Fibroblast of villous mesenchyme (primary cell): Measurements from ENCODE around the gene ONECUT3. TPM values are rescaled to one million over a fixed set of nuclear protein-coding genes. Genes with fewer than 3 reads are reported as not detected.
A peak's percentile ranks its signal among the peaks of the same experiment; 100 is the strongest.

Experiments
- DNase-seq: peaks from one replicate; pipeline ENCODE4 v3.0.0-alpha.2; 2010; ENCODE audit warnings: low read depth
- H3K4me3 ChIP-seq: 2 replicates; pipeline ENCODE4 v1.5.1; 2011; ENCODE audit warnings: low read depth, mild to moderate bottlenecking, low read length
- total RNA-seq: library from RNA; depleted of rRNA; stranded (reverse); fragments of >200 nt; gene quantifications from 2 replicates; pipeline ENCODE4 v1.2.3, GENCODE V29; 2012
- TF ChIP-seq, protein P1 (sequence below): IDR thresholded peaks from 2 replicates; pipeline ENCODE4 v1.5.1; 2012; ENCODE audit warnings: low read depth, mild to moderate bottlenecking, low read length; ENCODE audit not compliant: insufficient read depth

ONECUT3 gene
- total RNA-seq, 1 donor = not detected

GRCh38 chr19:1813192-1814182, 60.2 kb downstream of the ONECUT3 start:
- TF ChIP-seq, protein P1, sequence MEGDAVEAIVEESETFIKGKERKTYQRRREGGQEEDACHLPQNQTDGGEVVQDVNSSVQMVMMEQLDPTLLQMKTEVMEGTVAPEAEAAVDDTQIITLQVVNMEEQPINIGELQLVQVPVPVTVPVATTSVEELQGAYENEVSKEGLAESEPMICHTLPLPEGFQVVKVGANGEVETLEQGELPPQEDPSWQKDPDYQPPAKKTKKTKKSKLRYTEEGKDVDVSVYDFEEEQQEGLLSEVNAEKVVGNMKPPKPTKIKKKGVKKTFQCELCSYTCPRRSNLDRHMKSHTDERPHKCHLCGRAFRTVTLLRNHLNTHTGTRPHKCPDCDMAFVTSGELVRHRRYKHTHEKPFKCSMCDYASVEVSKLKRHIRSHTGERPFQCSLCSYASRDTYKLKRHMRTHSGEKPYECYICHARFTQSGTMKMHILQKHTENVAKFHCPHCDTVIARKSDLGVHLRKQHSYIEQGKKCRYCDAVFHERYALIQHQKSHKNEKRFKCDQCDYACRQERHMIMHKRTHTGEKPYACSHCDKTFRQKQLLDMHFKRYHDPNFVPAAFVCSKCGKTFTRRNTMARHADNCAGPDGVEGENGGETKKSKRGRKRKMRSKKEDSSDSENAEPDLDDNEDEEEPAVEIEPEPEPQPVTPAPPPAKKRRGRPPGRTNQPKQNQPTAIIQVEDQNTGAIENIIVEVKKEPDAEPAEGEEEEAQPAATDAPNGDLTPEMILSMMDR = no peak
- H3K4me3 ChIP-seq = peak overlapping the region; percentile 69
- DNase-seq = no peak

- no peak for DNase-seq
- H3K4me3 ChIP-seq = no peak overlapping the region
- TF ChIP-seq, protein P1 = no peak
Measured at GRCh38 chr19:1814391-1814790, 61.1 kb downstream of the ONECUT3 start.

GRCh38 chr19:1814833-1815604, 61.7 kb downstream of the ONECUT3 start:
- DNase-seq = no peak
- no peak overlapping the region for H3K4me3 ChIP-seq
- TF ChIP-seq, protein P1 = no peak

DNA sequence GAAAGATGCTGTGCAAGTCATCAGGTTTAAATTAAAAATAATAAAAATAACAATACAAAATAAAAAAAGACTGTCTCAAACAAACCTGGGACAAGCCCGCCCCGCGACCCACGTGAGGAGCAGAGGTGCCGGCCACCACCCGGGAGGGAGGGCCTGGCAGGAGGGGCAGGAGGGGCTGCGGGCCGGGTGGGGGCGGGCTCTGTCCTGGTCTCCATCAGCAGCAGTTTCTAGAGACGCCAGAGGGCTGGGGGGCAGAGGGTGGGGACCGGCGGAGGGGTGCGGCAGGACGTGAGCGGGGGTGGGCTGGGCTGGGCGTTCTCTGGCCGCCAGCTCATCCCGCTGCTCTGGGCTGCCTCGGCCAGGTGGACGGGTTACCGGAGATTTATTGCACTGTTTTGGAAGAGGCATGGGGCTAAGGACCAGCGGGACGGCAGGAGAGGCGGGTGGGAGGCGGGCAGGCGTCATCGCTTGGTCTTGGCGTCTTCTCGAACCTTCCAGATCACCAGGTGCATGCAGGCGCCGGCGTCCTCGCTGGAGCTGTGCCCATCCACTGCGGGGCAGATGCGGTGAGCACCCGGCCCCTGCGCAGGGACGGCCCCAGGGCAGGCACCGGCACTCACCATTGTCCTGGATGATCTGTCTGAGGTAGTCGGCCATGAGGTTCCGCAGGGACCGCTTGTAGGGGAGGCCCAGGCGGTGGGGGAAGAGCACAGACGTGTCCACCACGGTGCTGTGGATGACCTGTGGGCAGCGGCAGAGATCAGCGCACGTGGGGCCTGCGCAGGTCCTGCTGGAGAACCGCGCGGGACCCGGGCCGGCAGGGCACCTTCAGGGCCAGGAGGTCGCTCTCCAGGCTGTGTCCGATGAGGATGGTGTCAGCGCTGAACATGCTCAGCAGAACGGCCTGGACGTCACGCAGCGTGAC, 62.6 kb downstream of the ONECUT3 start:
- TF ChIP-seq, protein P1 = no peak
- DNase-seq = no peak
- no peak overlapping the region for H3K4me3 ChIP-seq

DNA sequence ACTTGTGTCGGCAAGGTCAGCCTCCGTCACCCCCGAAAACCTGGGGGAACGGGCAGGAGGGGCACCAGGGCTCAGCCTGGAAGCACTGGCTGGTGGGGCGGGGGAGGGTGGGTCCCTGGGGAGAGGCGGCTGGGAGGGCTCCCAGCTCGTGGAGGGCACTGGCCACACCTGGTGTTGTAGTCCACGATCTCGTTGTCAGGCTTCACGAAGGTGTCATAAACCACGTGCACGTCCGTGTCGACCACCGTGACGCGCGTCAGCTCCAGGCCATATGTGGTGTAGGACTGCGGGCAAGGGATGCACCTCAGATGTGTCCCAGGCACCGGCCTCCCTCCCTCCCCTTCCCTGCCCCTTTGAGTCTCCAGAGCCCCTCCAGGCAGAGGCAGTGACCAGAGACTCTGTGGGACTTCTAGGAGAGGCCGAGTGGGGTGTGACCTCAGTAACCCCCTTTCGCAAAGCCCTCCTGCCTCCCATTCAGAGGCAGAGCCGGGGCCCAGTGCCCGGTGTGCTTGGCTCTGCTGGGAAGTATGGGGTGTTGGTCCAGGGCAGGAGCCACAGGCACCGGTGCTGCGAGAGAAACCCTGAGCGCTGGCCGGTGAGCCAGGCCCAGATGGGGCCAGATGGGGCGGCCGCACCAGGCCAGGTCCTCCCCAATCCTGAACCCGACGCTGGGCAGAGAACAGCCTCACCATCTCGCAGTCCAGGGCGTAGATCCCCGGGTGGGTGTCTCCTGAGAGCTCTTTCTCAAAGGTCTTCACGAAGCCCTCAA, 63.4 kb downstream of the ONECUT3 start:
- TF ChIP-seq, protein P1 = no peak
- no peak for DNase-seq
- H3K4me3 ChIP-seq = no peak overlapping the region
